K562 (cell line): ENCODE results near the gene PCNX2.

Experiments
- ATF7 ChIP-seq: fragments of 450-650 bp; IDR thresholded peaks from 2 replicates; pipeline ENCODE4 v1.7.1; 2014; ENCODE audit warnings: mild to moderate bottlenecking, moderate library complexity
- SP1 ChIP-seq: sonication (generic); formaldehyde crosslinking; IDR thresholded peaks from 2 replicates; pipeline ENCODE4 v1.8.1; 2022; ENCODE audit warnings: mild to moderate bottlenecking, missing genetic modification reagents
- TF ChIP-seq, protein P1 (sequence below), 3 experiments: IDR thresholded peaks in 2 of 3; conservative IDR thresholded peaks in 1 of 3; 2 replicates each; pipeline ENCODE4 v1.5.1; 2011 to 2012; ENCODE audit warnings: low read length in 3 of 3, mild to moderate bottlenecking in 3 of 3, control low read depth in 2 of 3, improper control_type of control experiment in 1 of 3, inconsistent platforms in 1 of 3, low read depth in 1 of 3, mixed read lengths in 1 of 3, moderate library complexity in 1 of 3; ENCODE audit not compliant: insufficient read depth in 2 of 3
- TF ChIP-seq, protein P2 (sequence below), 2 experiments: fragments of 450-650 bp; formaldehyde crosslinking in 1 of 2; IDR thresholded peaks; 2 replicates each; pipeline versions ENCODE4 v1.4.0 to v1.6.1; 2014 to 2020; ENCODE audit warnings: mild to moderate bottlenecking in 2 of 2, borderline replicate concordance in 1 of 2, low read depth in 1 of 2
- TF ChIP-seq, protein P3 (sequence below): sonication (generic); formaldehyde crosslinking; IDR thresholded peaks from 2 replicates; pipeline ENCODE4 v1.9.0; 2022; ENCODE audit warnings: mild to moderate bottlenecking, missing genetic modification reagents

DNA sequence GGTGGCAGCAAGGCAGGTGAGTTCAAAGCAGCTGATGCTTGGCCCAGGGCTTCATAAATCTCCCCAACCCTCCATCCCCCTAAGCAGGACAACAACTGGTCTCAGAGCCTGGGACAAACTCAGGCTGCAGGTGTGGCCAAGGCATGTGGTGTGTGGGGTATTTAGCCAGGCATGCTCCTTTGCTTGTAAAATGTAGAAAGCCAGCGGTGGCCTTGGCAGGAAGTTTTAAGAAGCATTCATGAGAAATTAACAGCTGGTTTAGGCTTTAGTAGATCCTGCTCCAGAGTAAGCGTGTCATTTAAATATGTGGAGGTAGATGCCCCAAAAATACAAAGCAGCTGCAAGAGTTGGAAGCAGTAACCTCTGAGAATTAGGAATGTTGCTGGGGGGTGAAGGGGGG lies 300.3 kb downstream of the PCNX2 start:
- TF ChIP-seq, protein P1, sequence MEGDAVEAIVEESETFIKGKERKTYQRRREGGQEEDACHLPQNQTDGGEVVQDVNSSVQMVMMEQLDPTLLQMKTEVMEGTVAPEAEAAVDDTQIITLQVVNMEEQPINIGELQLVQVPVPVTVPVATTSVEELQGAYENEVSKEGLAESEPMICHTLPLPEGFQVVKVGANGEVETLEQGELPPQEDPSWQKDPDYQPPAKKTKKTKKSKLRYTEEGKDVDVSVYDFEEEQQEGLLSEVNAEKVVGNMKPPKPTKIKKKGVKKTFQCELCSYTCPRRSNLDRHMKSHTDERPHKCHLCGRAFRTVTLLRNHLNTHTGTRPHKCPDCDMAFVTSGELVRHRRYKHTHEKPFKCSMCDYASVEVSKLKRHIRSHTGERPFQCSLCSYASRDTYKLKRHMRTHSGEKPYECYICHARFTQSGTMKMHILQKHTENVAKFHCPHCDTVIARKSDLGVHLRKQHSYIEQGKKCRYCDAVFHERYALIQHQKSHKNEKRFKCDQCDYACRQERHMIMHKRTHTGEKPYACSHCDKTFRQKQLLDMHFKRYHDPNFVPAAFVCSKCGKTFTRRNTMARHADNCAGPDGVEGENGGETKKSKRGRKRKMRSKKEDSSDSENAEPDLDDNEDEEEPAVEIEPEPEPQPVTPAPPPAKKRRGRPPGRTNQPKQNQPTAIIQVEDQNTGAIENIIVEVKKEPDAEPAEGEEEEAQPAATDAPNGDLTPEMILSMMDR (IDR thresholded peaks at IDR 0.05 in 2 of 3, conservative IDR thresholded peaks at IDR 0.05 in 1 of 3; ENCODE audit: insufficient read depth in 2 of 3, low read depth in 1 of 3, low read length in 3 of 3): no peak
- TF ChIP-seq SP1 (CRISPR knock-in tag) (no peak), ATF7 (no peak)
- TF ChIP-seq, protein P2, sequence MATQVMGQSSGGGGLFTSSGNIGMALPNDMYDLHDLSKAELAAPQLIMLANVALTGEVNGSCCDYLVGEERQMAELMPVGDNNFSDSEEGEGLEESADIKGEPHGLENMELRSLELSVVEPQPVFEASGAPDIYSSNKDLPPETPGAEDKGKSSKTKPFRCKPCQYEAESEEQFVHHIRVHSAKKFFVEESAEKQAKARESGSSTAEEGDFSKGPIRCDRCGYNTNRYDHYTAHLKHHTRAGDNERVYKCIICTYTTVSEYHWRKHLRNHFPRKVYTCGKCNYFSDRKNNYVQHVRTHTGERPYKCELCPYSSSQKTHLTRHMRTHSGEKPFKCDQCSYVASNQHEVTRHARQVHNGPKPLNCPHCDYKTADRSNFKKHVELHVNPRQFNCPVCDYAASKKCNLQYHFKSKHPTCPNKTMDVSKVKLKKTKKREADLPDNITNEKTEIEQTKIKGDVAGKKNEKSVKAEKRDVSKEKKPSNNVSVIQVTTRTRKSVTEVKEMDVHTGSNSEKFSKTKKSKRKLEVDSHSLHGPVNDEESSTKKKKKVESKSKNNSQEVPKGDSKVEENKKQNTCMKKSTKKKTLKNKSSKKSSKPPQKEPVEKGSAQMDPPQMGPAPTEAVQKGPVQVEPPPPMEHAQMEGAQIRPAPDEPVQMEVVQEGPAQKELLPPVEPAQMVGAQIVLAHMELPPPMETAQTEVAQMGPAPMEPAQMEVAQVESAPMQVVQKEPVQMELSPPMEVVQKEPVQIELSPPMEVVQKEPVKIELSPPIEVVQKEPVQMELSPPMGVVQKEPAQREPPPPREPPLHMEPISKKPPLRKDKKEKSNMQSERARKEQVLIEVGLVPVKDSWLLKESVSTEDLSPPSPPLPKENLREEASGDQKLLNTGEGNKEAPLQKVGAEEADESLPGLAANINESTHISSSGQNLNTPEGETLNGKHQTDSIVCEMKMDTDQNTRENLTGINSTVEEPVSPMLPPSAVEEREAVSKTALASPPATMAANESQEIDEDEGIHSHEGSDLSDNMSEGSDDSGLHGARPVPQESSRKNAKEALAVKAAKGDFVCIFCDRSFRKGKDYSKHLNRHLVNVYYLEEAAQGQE (IDR thresholded peaks at IDR 0.05; ENCODE audit: borderline replicate concordance): no peak
- TF ChIP-seq, protein P2 (CRISPR knock-in tag; IDR thresholded peaks at IDR 0.05; ENCODE audit: low read depth): no peak
- TF ChIP-seq, protein P3, sequence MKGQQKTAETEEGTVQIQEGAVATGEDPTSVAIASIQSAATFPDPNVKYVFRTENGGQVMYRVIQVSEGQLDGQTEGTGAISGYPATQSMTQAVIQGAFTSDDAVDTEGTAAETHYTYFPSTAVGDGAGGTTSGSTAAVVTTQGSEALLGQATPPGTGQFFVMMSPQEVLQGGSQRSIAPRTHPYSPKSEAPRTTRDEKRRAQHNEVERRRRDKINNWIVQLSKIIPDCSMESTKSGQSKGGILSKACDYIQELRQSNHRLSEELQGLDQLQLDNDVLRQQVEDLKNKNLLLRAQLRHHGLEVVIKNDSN (CRISPR knock-in tag): no peak
